Colon (tissue), 2 donors: Measurements from ENCODE around the gene NCKIPSD.
A peak's percentile ranks its signal among the peaks of the same experiment; 100 is the strongest.

Experiments used
- FAIRE-seq: peaks from 2 replicates; lab custom pipeline; 2012; peaks lifted over from hg19 to GRCh38; lab: Jason Lieb, UNC
- donor health status: control.
- donor health status: control.

NCKIPSD gene

DNA sequence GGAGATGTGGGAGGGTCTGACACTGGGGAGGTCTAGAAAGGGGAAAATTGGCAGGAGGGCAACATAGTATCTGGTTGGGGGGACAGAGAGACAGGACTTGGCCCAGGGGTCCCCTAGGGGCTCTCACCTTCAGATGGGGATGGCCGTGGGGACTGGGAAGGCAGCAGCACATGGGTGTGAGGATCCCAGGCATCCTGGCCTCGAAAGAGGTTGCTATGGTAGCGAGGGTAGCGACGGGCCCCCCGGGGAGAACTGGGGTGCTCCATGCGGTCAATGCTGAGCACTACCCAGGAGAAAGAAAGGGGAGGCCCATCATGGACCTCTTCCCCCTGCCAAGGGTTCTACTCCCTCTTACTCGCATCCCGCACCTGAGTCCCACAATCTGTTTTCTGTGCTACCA lies 38.0 kb downstream of the NCKIPSD start:
- no peak for FAIRE-seq

DNA sequence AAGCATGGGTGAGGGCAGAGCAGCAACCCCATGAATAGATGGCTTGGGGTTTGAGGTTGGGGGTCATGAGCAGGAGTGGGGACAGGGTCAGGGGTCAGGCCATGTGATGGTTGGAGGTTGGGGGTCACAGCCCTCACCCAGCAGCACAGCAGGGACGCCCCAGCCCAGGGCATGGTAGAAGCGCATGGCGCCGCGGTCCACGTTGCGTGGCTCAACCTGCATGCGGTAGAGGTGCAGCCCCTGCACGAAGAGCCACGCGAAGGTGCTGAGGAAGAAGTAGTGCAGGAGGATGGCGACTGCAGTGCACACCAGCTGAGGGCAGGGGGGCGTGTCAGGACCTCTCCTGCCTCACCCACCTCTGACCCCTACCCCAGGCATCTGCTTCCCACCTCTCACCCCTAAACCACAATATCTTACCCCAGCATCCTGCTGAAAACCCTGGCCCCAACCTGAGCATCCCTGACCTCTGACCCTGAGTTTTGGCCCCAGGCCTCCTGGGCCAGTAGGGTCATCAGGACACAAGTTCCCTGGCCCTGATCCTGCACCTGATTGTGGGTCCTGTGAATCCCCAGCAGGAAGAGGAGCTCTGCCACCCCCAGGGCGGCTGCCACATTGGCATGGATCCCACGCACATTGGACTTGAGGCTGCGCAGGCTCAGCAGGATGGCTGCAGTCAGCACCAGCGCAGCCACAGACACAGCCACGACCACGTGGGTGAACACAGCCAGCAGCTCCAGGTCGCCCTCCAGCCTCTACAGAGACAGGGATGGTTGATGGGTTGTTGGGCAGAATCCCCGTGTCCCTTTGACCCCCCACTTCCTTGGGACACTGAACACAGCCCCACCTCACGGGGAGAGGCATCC lies 40.6 kb downstream of the NCKIPSD start:
- no peak for FAIRE-seq

DNA sequence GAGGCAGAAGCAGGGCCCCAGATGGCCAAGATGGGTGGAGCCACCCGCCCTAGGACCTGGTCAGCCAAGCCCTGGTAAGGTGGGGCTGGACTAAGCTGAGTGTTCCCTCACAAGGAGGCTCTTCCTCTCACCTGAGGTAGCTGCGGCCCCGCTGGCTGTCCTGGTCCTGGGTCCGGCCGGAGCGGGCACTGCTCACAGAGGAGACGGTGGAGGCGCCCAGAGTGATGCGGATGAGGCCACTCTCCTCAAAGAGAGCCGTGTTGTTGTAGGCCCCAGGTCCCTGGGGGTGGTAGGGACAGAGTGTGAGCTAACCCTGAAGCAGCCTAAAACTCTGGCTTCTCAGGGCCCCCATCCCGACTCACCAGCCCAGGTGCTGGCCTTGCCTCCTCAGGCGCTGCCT lies 43.1 kb downstream of the NCKIPSD start:
- FAIRE-seq: no peak

DNA sequence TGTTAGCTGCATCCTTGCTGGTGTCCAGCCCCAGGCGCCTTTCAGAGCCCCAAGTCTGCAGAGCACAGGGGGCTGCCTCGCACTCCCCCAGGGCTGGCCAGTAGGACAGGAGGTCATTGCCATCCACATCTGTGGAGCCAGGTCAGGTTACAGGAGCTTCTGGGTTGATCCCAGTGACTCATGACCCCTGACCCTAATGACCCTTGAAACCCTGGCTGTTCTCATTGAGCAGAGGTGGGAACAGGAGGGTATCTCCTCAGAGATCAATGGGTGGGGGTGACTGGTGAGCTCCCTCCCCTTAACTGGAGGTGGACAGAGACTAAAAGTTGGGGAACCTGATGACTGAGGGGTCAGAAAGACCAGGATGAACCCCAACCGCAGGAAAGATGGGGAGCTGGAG lies 44.3 kb downstream of the NCKIPSD start:
- no peak for FAIRE-seq

DNA sequence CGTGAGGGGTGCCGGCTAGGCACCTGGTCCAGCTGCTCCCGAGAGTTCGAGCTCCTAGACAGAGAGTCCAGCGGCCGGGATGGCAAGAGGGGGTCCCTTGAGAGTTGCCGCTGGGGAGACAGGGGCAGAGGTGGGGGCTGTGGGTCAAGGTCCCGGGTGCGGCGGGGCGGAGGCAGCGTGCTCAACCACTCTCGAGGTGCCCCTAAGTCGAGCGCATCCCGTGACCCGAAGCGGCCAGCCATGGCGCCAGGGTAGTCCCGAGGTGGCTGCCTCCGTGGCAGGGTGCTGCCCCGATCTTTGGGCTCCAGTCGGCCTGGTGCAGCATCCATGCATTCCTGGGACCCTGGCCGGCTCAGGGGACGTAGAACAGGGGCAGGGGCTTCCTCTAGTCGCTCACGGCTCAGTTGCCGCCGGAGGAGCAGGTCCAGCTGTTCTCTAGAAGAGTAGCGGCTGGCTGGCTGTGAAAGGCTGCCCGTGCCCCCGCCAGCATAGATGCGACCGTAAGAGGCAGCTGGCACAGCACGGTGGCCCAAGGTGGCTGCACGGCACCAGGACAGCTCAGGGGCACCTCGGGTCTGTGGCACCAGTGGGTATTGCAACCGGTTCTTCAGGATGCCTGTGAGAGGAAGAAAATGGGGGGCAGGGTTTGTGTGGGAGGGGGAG lies 45.6 kb downstream of the NCKIPSD start:
- no peak for FAIRE-seq

DNA sequence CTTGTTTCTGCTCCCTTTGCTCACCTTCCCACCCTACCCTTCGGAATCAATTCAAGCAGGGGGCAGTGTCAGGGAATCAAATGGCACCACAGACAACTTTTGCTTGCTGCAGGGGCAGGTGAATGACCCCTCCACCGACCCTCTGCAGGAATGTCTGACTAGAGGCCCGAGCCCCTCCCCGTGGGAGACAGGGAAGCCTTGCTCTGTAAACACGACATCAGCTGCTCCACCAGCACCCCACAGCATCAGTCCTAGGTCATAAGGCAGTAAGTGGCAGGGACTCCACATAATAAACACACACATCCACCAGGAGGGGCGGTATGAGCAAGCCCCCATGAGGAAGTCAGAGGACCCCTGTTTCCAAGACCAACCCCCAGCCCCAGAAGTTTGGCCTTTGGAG lies 48.4 kb downstream of the NCKIPSD start:
- no peak for FAIRE-seq

DNA sequence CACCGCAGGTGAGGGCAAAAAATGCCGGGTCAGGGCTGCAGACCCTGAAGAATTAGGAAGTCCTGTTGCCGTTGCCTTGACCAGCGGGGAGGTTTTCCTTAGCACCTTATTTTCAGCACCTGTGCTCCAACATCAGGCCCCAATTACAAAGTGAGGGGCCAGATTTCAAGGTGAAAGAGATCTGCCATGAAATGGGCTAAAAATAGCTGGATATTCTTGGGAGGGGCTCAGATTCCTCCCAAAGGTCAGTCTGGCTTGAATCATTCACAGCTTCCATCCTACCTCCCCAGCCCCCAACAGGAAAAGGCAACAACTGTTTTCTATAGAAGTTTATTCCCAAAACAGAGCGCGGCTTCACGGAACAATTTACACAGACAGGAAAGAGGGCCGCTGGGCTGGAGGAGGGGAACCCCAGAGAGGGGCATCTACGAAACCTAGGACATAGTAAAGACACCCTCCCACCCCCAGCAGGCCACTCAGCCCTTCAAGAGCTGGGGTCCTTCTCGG lies 49.5 kb downstream of the NCKIPSD start:
- FAIRE-seq: no peak

DNA sequence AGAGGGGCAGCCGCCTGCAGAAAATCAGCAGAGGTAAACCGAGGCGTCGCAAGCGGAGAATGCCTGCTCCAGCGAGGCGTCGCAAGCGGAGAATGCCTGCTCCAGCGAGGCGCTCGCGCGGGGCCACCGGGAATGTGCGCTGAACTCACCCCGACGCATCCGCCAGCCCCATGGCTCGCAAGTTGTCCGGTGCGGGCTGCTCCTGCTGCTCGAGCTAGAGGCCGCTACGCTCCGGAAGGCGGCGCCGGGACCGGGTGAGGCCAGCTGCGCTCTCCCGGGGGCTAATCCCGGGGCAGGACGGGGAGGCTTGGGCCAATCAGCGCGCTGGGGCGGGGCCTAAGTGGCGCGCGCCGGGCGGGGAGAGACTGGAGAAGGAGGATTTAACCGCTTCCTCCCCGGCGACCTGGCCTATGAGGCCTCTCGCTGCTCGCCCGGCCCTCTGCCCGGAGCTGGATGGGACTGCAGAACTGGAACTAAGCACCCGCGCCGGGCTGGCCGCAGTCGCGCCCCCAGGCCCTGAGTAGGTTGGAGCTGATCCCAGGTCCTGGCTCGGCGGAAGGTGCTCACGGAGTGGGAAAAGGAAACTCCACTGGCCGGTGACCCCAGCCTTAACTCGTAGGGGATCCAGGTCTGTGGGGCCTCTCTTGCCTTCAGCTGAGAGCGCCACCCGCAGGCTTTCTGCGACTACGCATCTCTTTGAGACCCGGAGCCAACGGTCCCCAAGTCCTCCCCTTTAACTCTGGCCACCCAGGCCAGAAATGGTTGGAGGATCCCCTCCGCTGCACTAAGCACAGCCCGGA lies 50.3 kb downstream of the NCKIPSD start, which contains the start of gene SLC26A6:
SLC26A6 (minus strand) TSS at position 240 of the 800 bp plus-strand sequence; CDS start at position 172, 68 bp downstream.
- FAIRE-seq: peak; percentile 86

DNA sequence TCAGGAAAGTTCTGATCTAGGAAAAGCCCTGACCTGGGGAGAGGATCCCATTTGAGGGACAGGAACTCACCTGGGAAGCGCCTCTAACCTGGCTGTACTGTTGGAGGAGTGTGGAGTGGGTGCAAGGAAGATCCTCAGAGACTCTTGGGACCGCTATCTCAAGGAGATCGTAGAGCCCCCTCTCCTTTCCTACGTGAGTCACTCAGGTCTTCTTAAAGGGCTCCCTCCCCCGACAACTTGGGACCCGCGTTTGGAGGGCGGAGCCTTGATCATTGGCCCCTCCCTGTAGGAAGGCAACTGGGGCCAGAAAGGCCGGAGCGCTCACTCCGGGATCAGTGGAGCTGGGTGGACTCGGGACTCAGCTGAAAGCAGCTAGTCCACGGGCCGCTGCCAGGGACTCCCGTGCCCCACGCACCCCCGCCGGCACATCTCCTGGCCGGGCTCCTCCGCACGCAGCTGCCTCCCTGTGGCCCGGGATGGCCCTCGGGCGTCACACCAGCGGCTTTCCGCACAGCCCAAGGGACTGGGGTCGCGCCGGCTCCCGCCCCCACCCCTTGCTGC lies 51.0 kb downstream of the NCKIPSD start:
- FAIRE-seq: no peak

DNA sequence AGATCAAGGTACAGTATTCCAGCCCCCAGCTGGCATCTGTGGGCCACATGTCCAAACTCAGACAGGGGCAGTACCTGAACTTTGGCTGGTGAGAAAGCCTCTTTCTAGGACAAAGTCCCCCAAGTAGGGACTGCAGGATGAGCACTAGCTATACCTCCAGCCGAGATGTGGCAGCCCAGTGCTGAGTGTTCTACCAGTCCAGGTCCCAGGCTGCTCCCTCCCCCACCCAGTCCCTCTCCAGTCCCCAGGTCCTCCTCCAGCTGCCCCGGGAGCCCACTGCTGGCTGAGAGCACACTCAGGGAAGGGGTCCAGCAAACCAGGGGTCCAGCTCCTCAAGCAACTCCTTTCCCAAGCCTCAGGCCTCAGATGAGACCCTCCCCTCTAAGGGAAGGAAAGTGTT lies 52.0 kb downstream of the NCKIPSD start:
- FAIRE-seq: no peak

DNA sequence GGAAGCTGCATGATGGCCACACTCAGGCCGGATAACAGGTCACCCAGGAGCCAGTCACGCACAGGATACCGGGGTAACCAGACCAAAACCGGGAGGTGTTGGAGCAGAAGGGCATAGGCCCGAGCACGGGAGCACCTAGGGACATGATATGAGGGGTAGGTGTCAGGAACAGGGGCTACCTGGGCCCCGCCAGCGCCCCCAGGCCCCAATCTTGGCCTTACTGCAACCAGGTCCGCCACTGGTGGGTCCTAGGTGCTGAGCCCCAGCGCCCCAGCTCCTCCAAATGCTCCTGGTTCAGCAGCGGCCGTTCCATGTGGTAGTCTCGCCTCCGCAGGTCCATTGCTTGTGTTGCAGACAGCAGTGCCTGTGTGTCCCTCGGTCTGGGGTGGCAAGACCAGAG lies 52.5 kb downstream of the NCKIPSD start:
- FAIRE-seq: no peak

DNA sequence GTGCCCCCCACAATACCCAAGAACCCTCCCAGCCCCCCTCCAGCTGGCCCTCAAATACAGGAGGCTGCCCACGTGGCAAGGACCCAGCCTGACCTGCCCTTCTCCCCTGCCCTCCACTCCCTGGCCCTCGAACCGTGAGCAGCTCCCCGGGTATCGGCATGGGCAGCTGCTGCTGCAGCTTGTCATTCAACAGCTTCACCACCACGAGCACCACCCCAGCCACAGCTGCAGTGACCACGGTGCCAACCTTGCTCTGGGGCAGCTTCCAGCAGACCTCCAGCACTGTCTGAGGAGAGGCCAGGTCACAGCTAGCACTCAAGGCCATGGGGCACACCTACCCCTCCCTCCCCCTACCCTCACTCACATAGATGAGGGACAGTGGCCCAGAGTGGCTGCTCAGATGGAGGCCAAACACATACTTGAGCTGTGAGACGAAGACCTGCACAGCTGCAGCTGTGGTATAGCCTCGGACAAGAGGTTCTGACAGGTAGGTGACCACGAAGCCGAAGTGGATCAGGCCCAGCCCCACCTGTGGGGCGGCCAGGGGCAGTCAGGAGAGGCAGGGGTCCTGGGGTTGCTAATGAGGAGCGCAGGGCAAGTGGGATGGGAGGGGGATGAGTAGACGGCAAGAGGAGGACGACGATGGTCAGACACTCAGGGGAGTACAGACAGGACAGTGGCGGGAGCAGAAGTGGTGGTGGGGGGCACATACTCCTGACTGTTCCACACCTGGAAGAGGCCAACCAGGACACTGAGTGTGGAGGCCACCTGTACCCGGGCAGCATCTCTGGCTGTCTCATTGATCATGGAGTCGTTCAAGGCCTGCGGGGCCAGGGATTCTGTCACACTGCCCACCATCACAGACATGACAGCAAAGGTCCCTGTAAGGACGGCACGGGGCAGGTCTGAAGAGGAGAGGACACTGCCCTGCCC lies 53.9 kb downstream of the NCKIPSD start:
- FAIRE-seq: no peak

DNA sequence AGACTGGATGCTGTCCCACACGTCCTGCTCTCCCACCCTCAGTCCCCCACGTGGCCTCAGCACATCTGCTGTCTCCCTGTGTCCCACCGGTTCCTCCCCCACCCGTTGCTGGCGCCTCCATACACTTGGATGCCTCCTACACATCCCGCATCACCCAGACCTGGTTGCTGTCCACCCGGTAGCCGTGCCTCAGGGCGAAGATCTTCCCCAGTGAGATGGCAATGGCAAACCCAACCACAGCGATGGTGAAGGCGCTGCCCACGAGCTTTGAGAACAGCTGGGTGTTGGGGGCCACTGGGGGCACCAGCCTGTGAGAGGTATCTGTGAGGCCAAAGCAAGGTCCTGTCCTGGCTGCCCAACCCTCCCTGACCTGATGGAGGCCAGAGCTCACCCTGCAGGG lies 54.9 kb downstream of the NCKIPSD start:
- no peak for FAIRE-seq

DNA sequence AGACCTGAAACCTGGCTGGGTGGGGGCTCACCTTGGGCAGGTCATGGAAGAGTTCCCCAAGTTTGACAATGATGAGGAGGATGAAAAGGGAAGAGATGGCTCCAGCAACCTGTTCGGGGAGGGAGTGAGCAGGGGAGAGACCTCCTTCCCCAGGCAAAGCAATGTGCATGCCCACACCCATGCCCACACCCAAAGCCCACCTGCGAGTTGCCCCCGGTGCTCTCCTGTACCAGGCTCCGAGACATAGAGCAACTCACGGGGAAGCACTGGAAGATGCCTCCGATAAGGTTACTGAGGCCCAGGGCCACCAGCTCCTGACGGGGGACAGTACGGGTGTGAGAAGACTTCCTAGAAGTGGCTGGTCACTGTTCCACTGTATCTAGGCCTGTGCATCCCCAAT lies 55.3 kb downstream of the NCKIPSD start:
- FAIRE-seq: no peak

DNA sequence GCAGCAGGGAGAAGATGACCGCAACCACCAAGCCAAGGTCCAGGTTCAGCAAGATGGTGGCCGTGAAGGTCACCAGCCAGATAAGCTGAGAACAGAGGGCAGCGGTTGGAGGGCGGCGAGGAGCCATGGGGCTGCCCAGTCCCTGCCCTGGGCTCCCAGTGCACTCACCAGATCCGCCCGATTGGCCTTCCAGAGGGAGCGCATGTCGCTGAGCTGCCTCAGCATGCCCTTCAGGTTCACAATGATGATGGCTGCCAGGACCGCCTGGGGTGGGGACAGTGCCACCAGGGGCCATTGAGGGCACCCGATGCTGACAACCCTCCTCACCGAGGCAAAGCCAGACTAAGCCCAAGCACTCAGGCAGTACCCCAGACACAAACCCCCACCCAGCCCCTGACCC lies 55.8 kb downstream of the NCKIPSD start:
- FAIRE-seq: no peak

DNA sequence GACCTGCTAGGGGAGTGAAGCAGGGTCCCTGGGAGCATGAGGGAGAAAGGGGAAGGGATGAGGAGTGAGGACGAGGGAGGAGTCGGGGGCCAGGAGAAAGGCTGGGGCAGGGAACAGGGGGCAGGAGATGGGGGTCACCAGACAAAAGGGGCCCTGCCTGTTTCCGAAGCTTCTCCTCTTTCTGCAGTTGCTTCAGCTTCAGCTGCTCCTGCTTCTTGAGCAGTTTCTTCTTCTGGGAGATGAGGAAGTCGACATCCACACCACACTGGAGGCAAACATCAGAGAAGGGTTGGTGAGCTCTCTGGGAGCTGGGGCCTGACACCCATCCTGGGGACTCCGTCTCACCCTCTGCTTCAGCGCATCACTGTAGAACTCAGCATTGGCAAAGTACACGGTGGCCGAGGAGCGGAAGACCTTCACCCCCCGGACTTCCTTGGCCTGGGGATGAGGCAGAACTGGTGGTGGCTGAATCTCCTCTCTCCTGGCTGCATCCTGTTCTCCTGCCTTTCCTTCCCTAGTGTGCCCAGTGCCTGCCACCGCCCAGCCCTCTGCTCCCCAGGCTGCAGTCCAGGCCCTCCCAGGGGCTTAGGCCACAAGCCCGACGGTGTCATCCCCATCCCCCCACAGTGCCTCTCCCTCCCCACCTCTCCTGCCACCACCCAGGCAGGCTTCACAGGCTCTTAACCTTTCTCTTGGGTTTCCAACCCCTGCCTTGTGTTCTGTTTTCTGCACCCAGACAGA lies 57.3 kb downstream of the NCKIPSD start:
- FAIRE-seq: no peak

DNA sequence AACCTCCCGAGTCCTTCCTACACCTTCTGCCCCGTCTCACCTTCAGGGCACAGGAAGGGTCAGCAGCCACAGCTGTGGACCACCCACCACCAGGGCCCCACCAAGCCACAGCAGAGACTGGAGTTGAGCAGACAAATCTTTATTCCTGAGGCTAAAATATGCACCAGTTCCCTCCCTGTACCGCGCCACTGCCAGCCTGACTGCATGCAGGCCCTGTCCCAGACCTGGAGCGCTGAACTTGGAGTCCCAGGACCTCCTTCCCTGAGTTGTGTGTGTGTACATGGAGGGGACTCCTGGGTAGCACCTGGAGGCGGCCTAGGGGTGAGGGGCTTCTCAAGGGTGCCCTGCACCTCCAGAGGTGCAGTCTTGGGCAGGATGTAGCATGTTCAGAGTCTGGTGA lies 60.1 kb downstream of the NCKIPSD start:
- no peak for FAIRE-seq

DNA sequence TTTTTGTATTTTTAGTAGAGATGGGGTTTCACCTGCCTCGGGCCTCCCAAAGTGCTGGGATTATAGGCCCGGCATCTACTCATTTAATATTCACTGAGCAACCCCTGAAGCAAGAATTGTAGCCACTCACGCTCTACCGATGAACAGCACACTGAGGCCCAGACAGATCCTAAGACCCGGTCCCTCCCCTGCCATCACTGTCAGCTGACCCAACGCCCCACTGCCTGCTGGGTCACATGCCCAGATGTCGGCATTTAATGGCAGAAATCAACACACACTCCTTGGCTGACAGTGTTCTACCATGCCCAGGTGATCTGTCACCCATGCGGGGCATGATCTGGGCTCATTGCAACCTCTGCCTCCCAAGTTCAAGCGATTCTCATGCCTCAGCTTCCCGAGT lies 60.9 kb downstream of the NCKIPSD start:
- FAIRE-seq: no peak

DNA sequence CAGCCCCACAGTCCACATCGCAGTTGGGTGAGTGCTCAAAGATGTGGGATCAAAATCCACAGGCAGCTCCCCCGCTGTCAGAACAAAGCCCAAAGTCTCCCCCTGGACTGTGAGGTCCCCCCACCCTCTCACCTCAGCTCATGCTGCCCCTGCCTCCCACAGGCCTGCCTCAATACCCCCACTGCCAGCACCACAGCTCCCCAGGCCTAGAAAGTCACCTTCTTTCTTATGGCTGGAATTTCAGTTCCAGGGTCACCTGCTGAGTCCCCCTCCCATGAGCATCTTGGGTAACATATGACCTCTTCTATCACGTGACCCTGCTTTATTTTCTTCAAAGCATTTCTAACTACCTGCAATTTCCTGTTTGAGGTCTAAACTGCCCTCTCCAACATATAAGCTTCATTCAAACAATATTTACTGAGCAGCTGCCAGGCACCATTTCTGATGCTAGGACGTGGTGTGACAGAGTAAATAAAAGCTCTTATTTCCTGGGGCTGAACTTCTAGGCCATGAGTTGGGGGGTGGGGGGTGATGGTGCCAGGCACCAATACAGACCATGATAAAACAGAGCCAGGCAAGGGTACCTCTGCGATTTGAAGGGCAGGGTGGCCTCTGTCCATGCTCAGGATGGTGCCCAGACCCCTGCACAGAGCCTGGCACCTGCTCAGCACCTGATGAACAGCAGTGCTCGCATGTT lies 61.7 kb downstream of the NCKIPSD start:
- no peak for FAIRE-seq
